ENCODE measurements around the gene RTCB.

- TF ChIP-seq EZH2 (IDR thresholded peaks at IDR 0.05) (no peak), POLR2A (IDR thresholded peaks at IDR 0.05; ENCODE audit: borderline replicate concordance, extremely low read depth, insufficient read depth, insufficient read length) (no peak), CTCF (IDR thresholded peaks at IDR 0.05 in 2 of 3, conservative IDR thresholded peaks at IDR 0.05 in 1 of 3; ENCODE audit: borderline replicate concordance in 1 of 3, insufficient read depth in 1 of 3, low read depth in 2 of 3, low read length in 2 of 3) (no peak), ATF3 (IDR thresholded peaks at IDR 0.05) (no peak), ELF1 (IDR thresholded peaks at IDR 0.05; ENCODE audit: borderline replicate concordance, low read depth) (no peak), YY1 (IDR thresholded peaks at IDR 0.05; ENCODE audit: extremely low read depth, insufficient replicate concordance, low read depth, low read length) (no peak), FOSL1 (IDR thresholded peaks at IDR 0.05; ENCODE audit: low read depth) (no peak)
Observed at GRCh38 chr22:32339190-32340012, 72.6 kb downstream of the RTCB start.
